ENCODE data around the gene RPGR.

The RPGR gene

GRCh38 chrX:38271154-38271716 is 56.1 kb downstream of the RPGR start:
- no peak for DNase-seq (ENCODE audit: extremely low read depth, low read depth)
- TF ChIP-seq CTCF (IDR thresholded peaks at IDR 0.05; ENCODE audit: low read depth, low read length), result no peak

GRCh38 chrX:38268011-38268410 is 59.3 kb downstream of the RPGR start:
- DNase-seq (ENCODE audit: extremely low read depth, low read depth), result no peak
- no peak for TF ChIP-seq CTCF (IDR thresholded peaks at IDR 0.05; ENCODE audit: low read depth, low read length)

GRCh38 chrX:38262715-38263620 is 64.3 kb downstream of the RPGR start:
- no peak for DNase-seq (ENCODE audit: extremely low read depth, low read depth)

GRCh38 chrX:38260231-38260630 is 67.1 kb downstream of the RPGR start:
- peak; percentile 26 for TF ChIP-seq CTCF (IDR thresholded peaks at IDR 0.05; ENCODE audit: low read depth, low read length)
- no peak for DNase-seq (ENCODE audit: extremely low read depth, low read depth)

More at GRCh38 chrX:38262715-38263620, 64.3 kb downstream of the RPGR start:
- TF ChIP-seq CTCF (IDR thresholded peaks at IDR 0.05; ENCODE audit: low read depth, low read length), result no peak

- no peak for TF ChIP-seq CTCF (IDR thresholded peaks at IDR 0.05; ENCODE audit: low read depth, low read length)
- no peak for DNase-seq (ENCODE audit: extremely low read depth, low read depth)
Measured at GRCh38 chrX:38256019-38256418, 71.3 kb downstream of the RPGR start.

GRCh38 chrX:38249965-38250364 is 77.3 kb downstream of the RPGR start:
- DNase-seq (ENCODE audit: extremely low read depth, low read depth), result no peak
- TF ChIP-seq CTCF (IDR thresholded peaks at IDR 0.05; ENCODE audit: low read depth, low read length), result no peak

GRCh38 chrX:38247051-38247450 is 80.3 kb downstream of the RPGR start:
- no peak for DNase-seq (ENCODE audit: extremely low read depth, low read depth)
- TF ChIP-seq CTCF (IDR thresholded peaks at IDR 0.05; ENCODE audit: low read depth, low read length), result no peak
